Vagina (tissue), 2 donors: ENCODE measurements around the gene TPH2.

Experiments used
- CTCF ChIP-seq, 3 experiments: fragments of 450-650 bp in 2 of 3; fragments of 200-600 bp in 1 of 3; sonication (generic) in 1 of 3; IDR thresholded peaks; one replicate each; pipeline ENCODE4 v1.5.1; 2017 to 2019; ENCODE audit warnings: antibody characterized with exemption in 3 of 3, mild to moderate bottlenecking in 2 of 3, moderate library complexity in 2 of 3
- POLR2A ChIP-seq, 2 donors: fragments of 450-650 bp; IDR thresholded peaks; one replicate each; pipeline ENCODE4 v1.6.1; 2017; ENCODE audit warnings: antibody characterized with exemption in 2 of 2, mild to moderate bottlenecking in 2 of 2, moderate library complexity in 2 of 2

- TF ChIP-seq POLR2A (IDR thresholded peaks at IDR 0.05) = no peak
- TF ChIP-seq CTCF (IDR thresholded peaks at IDR 0.05) = no peak
These were observed 41.9 kb downstream of the TPH2 start for GRCh38 chr12:71980538-71980937.
